Lower lobe of right lung (tissue), 2 donors: ENCODE measurements around the gene PAQR3. TPM values are rescaled to one million over a fixed set of nuclear protein-coding genes. Genes with fewer than 3 reads are reported as not detected.

ENCODE experiments used
- ATAC-seq, 2 donors: fragments of 200-7000 bp; cut with Tn5 transposase; one replicate each; pipeline ENCODE4 v1.9.1; 2020 to 2022; ENCODE audit warnings: mild to moderate bottlenecking in 2 of 2, moderate library complexity in 2 of 2
- DNase-seq: peaks from one replicate; pipeline ENCODE4 v3.0.0-alpha.2; 2020
- H3K27ac ChIP-seq: fragments of 200-600 bp; one replicate; pipeline ENCODE4 v1.8.0; 2022
- H3K27me3 ChIP-seq: fragments of 200-600 bp; one replicate; pipeline ENCODE4 v1.8.0; 2022; ENCODE audit warnings: low read depth
- H3K36me3 ChIP-seq: fragments of 200-600 bp; one replicate; pipeline ENCODE4 v1.8.0; 2022; ENCODE audit warnings: mild to moderate bottlenecking
- H3K4me1 ChIP-seq: fragments of 200-600 bp; one replicate; pipeline ENCODE4 v1.8.0; 2022
- H3K4me3 ChIP-seq: fragments of 200-600 bp; one replicate; pipeline ENCODE4 v1.8.0; 2022; ENCODE audit warnings: mild to moderate bottlenecking
- H3K9me3 ChIP-seq: fragments of 200-600 bp; one replicate; pipeline ENCODE4 v1.8.0; 2022
- intact Hi-C: fragments of 100-400 bp; cut with DNase I; formaldehyde crosslinking; loops from one replicate; pipeline ENCODE4 v1.11.0; 2022
- total RNA-seq: library from RNA; stranded (reverse); fragmentation: NEBNext Ultra II Directional; extraction: Animal tissue kit (Norgen Biotek cat#: 25700); gene quantifications from one replicate; pipeline ENCODE4 v1.2.1, GENCODE V29; 2021
- TF ChIP-seq, protein P1 (sequence below): fragments of 200-600 bp; IDR thresholded peaks from one replicate; pipeline ENCODE4 v1.8.0; 2022; ENCODE audit warnings: antibody characterized with exemption, mild to moderate bottlenecking
- donor health status: DM: no; HTN: yes; CAD: no; lungs with severe emphysema.

The PAQR3 gene
- total RNA-seq, 1 donor from 2014 or later = 7.7 TPM

DNA sequence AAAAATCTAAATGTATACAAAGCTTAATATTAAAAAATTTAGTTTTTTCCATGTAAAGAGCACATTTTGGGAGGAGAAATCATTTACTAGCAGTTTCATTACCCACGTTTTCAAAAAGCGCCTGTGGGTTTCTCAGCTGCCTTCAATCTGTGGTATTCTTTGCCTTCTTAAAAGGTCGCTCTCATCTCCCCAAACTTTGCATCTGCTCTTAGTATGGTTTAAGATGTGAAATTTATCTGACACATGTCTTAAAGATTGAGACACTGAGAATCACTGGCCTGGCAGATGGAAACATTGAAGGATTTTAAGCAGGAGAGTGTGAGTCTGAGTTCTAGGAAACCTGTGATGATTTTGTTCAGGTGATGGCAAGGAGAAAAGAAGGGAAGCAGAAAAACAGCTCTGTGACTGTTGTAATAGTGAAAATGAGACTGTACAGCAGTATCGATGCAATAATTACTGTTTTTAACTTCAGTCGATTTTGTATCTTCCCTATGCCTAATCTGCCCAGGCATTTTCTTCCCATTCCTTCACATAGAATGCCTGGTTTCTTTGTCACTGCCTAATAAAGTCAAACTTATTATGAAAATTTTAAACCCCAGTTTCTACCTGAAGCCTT is 75.9 kb downstream of the PAQR3 start:
- no peak overlapping the region for H3K4me3 ChIP-seq
- TF ChIP-seq, protein P1, sequence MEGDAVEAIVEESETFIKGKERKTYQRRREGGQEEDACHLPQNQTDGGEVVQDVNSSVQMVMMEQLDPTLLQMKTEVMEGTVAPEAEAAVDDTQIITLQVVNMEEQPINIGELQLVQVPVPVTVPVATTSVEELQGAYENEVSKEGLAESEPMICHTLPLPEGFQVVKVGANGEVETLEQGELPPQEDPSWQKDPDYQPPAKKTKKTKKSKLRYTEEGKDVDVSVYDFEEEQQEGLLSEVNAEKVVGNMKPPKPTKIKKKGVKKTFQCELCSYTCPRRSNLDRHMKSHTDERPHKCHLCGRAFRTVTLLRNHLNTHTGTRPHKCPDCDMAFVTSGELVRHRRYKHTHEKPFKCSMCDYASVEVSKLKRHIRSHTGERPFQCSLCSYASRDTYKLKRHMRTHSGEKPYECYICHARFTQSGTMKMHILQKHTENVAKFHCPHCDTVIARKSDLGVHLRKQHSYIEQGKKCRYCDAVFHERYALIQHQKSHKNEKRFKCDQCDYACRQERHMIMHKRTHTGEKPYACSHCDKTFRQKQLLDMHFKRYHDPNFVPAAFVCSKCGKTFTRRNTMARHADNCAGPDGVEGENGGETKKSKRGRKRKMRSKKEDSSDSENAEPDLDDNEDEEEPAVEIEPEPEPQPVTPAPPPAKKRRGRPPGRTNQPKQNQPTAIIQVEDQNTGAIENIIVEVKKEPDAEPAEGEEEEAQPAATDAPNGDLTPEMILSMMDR = no peak
- no peak overlapping the region for H3K27ac ChIP-seq
- intact Hi-C loops = loop anchor here (5.0 kb wide), 1 partner anchor 251 kb away; no protein-coding TSS in a partner anchor
- no peaks in the 10 kb centered on the region for H3K4me1 ChIP-seq
- no peaks in the 10 kb centered on the region for H3K27me3 ChIP-seq
- no peaks in the 10 kb centered on the region for H3K9me3 ChIP-seq
- DNase-seq = no peak
- peaks cover 52% of the 10 kb centered on the region for H3K36me3 ChIP-seq
- ATAC-seq = no peak

DNA sequence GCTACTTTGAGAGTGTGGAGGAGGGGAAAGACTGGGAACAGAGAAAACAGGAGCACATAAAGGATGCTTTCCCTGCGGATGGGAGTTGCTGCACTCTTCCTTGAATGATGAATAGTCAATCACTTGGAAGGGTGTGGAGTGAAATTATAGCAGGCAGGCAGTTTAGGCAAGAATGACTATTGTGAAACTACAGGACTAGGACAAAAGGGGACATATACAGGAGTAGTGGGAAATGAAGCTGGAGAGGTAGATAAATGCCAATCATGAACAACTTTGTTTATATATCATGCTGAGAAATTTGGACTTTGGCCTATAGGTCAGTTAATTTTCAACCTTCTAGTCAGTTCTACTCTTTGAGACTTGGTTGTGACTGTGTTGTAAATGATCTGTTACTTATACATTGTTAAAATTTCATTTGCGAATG is 76.9 kb downstream of the PAQR3 start:
- H3K9me3 ChIP-seq = no peaks in the 10 kb centered on the region
- no peaks in the 10 kb centered on the region for H3K27me3 ChIP-seq
- ATAC-seq = no peak
- H3K4me1 ChIP-seq = no peaks in the 10 kb centered on the region
- peaks cover 42% of the 10 kb centered on the region for H3K36me3 ChIP-seq
- no peak overlapping the region for H3K27ac ChIP-seq
- TF ChIP-seq, protein P1 = no peak
- DNase-seq = no peak
- H3K4me3 ChIP-seq = no peak overlapping the region
- intact Hi-C loops = loop anchor here (5.0 kb wide), 1 partner anchor 250 kb away; no protein-coding TSS in a partner anchor

Other genes starting within 250 kb of the PAQR3 start
- 48.9 TPM for gene BMP2K, start 163.1 kb downstream of the PAQR3 start, total RNA-seq